ENCODE data around the gene ERMP1. TPM values are rescaled to one million over a fixed set of nuclear protein-coding genes. Genes with fewer than 3 reads are reported as not detected.

ERMP1 gene
- total and polyA plus RNA-seq, 2 donors (not counting 3 experiments of a cell fraction or from before 2014, with no cell fraction given) = 9.7 to 16.6 TPM

DNA sequence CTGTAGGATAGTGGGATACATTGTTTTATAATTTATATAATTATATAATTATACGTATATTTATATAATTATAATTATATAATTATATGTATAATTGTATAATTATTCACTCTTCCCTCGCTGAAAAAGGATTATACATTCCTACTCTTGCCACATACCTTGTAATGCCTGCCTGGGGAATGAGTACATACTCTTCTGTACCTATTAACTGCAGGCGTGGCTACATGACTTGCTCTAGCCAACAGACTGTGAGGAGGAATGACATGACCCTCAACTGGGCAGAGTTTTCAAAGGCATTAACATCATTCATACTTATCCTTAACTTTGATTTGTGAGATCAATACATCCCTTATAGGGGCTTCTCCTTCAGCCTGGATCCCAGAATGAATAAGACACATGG, 19.1 kb downstream of the ERMP1 start:
- Histone ChIP-seq H3K79me2 (ENCODE audit: control insufficient read depth, insufficient read depth, low read length) (no peaks in the 10 kb centered on the region), H3K9me3 (replicated peaks; ENCODE audit: control insufficient read depth, insufficient read depth, low read length) (no peaks in the 10 kb centered on the region), H3K4me3 (replicated peaks in 1 of 3; ENCODE audit: insufficient read depth in 1 of 3, low read depth in 1 of 3, low read length in 3 of 3) (no peak overlapping the region), H3K4me2 (ENCODE audit: insufficient read depth, low read length) (no peak overlapping the region), H2AFZ (ENCODE audit: low read depth, low read length) (no peak overlapping the region), H3K9me1 (replicated peaks; ENCODE audit: control insufficient read depth, extremely low read depth, insufficient read depth, low read length) (no peaks in the 10 kb centered on the region), H3K27me3 (ENCODE audit: control insufficient read depth in 2 of 2, insufficient read depth in 2 of 2, low read length in 2 of 2) (no peaks in the 10 kb centered on the region), H3K27ac (ENCODE audit: insufficient read depth, low read depth, low read length) (no peak overlapping the region), H3K4me1 (ENCODE audit: control insufficient read depth, extremely low read depth, insufficient read depth, low read length) (no peaks in the 10 kb centered on the region), H4K20me1 (replicated peaks; ENCODE audit: control insufficient read depth, extremely low read depth, insufficient read depth, low read length) (no peaks in the 10 kb centered on the region), H3K9ac (replicated peaks; ENCODE audit: extremely low read depth, insufficient read depth, low read length) (no peak overlapping the region), H3K36me3 (ENCODE audit: control insufficient read depth in 2 of 2, extremely low read depth in 1 of 2, insufficient read depth in 2 of 2, low read length in 2 of 2) (no peaks in the 10 kb centered on the region)
- ChIA-PET CTCF (no interaction called here), POLR2A (no interaction called here)
- dilution Hi-C loops (cut with MboI; ENCODE audit: extremely low pct_ligation_motif_present, low sequenced_read_pairs) (no loop called here), intact Hi-C loops (cut with micrococcal nuclease) (no loop called here)
- no TSS peak for BruUV-seq (replicated peaks)
- TF ChIP-seq EZH2 (IDR thresholded peaks at IDR 0.05; ENCODE audit: borderline replicate concordance, low read depth, low read length, severe bottlenecking) (no peak), FOS (IDR thresholded peaks at IDR 0.05; ENCODE audit: borderline replicate concordance, insufficient read depth, low read length) (no peak), JUN (IDR thresholded peaks at IDR 0.05; ENCODE audit: borderline replicate concordance, insufficient read depth, insufficient read length, low read depth) (no peak), MYC (IDR thresholded peaks at IDR 0.05; ENCODE audit: low read depth, low read length) (no peak), POLR2AphosphoS5 (IDR thresholded peaks at IDR 0.05; ENCODE audit: insufficient read depth, low read depth, low read length) (no peak), MAX (IDR thresholded peaks at IDR 0.05; ENCODE audit: insufficient read depth, insufficient read length) (no peak), GATA2 (IDR thresholded peaks at IDR 0.05; ENCODE audit: insufficient read depth, insufficient read length, low read depth, low read length) (no peak), POLR2A (IDR thresholded peaks at IDR 0.05; ENCODE audit: low read depth, low read length) (no peak)
- TF ChIP-seq, protein P1, sequence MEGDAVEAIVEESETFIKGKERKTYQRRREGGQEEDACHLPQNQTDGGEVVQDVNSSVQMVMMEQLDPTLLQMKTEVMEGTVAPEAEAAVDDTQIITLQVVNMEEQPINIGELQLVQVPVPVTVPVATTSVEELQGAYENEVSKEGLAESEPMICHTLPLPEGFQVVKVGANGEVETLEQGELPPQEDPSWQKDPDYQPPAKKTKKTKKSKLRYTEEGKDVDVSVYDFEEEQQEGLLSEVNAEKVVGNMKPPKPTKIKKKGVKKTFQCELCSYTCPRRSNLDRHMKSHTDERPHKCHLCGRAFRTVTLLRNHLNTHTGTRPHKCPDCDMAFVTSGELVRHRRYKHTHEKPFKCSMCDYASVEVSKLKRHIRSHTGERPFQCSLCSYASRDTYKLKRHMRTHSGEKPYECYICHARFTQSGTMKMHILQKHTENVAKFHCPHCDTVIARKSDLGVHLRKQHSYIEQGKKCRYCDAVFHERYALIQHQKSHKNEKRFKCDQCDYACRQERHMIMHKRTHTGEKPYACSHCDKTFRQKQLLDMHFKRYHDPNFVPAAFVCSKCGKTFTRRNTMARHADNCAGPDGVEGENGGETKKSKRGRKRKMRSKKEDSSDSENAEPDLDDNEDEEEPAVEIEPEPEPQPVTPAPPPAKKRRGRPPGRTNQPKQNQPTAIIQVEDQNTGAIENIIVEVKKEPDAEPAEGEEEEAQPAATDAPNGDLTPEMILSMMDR (IDR thresholded peaks at IDR 0.05; ENCODE audit: extremely low read depth in 1 of 2, insufficient read depth in 1 of 2, low read depth in 1 of 2, low read length in 2 of 2) = no peak
- no peak for DNase-seq (ENCODE audit: low read depth, low spot score)
- FAIRE-seq = no peak

Data from endothelial cell of umbilical vein (primary cell).